Measurements from ENCODE around the gene HABP4. TPM values are rescaled to one million over a fixed set of nuclear protein-coding genes. Genes with fewer than 3 reads are reported as not detected.

The HABP4 gene
- total RNA-seq, 2 donors from 2014 or later = 50.0 to 74.2 TPM

GRCh38 chr9:96483733-96484390 lies 33.9 kb downstream of the HABP4 start:
- Histone ChIP-seq H3K4me1 (ENCODE audit: control insufficient read depth in 1 of 2, low read depth in 2 of 2) (peaks cover 43 to 69% of the 10 kb centered on the region in 2 donors), H3K27me3 (replicated peaks; ENCODE audit: insufficient read depth) (no peaks in the 10 kb centered on the region), H3K27ac (peak overlapping the region; percentile 85 to 94), H3K9me3 (no peaks in the 10 kb centered on the region), H3K4me3 (peak overlapping the region; percentile 13), H3K36me3 (peaks cover 17% of the 10 kb centered on the region)
- TF ChIP-seq CTCF (IDR thresholded peaks at IDR 0.05) = no peak
- ATAC-seq (ENCODE audit: insufficient number of reproducible peaks, low FRiP score, low read depth) (no peak), DNase-seq (ENCODE audit: low spot score) (no peak)

- Histone ChIP-seq H3K27me3 (replicated peaks; ENCODE audit: insufficient read depth) (no peaks in the 10 kb centered on the region), H3K4me1 (ENCODE audit: control insufficient read depth in 1 of 2, low read depth in 2 of 2) (peaks cover 43 to 69% of the 10 kb centered on the region in 2 donors), H3K36me3 (peaks cover 24% of the 10 kb centered on the region), H3K27ac (peak overlapping the region; percentile 85 to 94), H3K4me3 (no peak overlapping the region), H3K9me3 (no peaks in the 10 kb centered on the region)
- no peak for TF ChIP-seq CTCF (IDR thresholded peaks at IDR 0.05)
- ATAC-seq (ENCODE audit: insufficient number of reproducible peaks, low FRiP score, low read depth) (no peak), DNase-seq (ENCODE audit: low spot score) (no peak)
Measured at GRCh38 chr9:96484521-96484931, 34.6 kb downstream of the HABP4 start.

GRCh38 chr9:96485280-96485679 lies 35.3 kb downstream of the HABP4 start:
- Histone ChIP-seq H3K36me3 (peaks cover 31% of the 10 kb centered on the region), H3K9me3 (no peaks in the 10 kb centered on the region), H3K27ac (peak overlapping the region; percentile 85 to 94), H3K4me1 (ENCODE audit: control insufficient read depth in 1 of 2, low read depth in 2 of 2) (peaks cover 43 to 69% of the 10 kb centered on the region in 2 donors), H3K27me3 (replicated peaks; ENCODE audit: insufficient read depth) (no peaks in the 10 kb centered on the region), H3K4me3 (no peak overlapping the region)
- no peak for ATAC-seq (ENCODE audit: insufficient number of reproducible peaks, low FRiP score, low read depth)
- no peak for DNase-seq (ENCODE audit: low spot score)
- no peak for TF ChIP-seq CTCF (IDR thresholded peaks at IDR 0.05)

- ATAC-seq (ENCODE audit: insufficient number of reproducible peaks, low FRiP score, low read depth) (peak; percentile 81), DNase-seq (ENCODE audit: low spot score) (no peak)
- Histone ChIP-seq H3K27me3 (replicated peaks; ENCODE audit: insufficient read depth) (no peaks in the 10 kb centered on the region), H3K9me3 (no peaks in the 10 kb centered on the region), H3K4me3 (peak overlapping the region; percentile 39), H3K27ac (peak overlapping the region; percentile 85 to 94), H3K4me1 (ENCODE audit: control insufficient read depth in 1 of 2, low read depth in 2 of 2) (peaks cover 43 to 76% of the 10 kb centered on the region in 2 donors), H3K36me3 (peaks cover 37% of the 10 kb centered on the region)
- TF ChIP-seq CTCF (IDR thresholded peaks at IDR 0.05) = no peak
Measured at GRCh38 chr9:96486386-96487028, 36.5 kb downstream of the HABP4 start.

- H3K4me1 ChIP-seq (ENCODE audit: control insufficient read depth in 1 of 2, low read depth in 2 of 2) = peaks cover 43 to 80% of the 10 kb centered on the region in 2 donors
- peak overlapping the region; percentile 74 to 94 for H3K27ac ChIP-seq
- DNase-seq (ENCODE audit: low spot score) = no peak
Measured at GRCh38 chr9:96487029-96487396, 37.0 kb downstream of the HABP4 start.

More at GRCh38 chr9:96487029-96487396, 37.0 kb downstream of the HABP4 start:
- Histone ChIP-seq H3K36me3 (peaks cover 37% of the 10 kb centered on the region), H3K27me3 (replicated peaks; ENCODE audit: insufficient read depth) (no peaks in the 10 kb centered on the region), H3K9me3 (no peaks in the 10 kb centered on the region), H3K4me3 (peak overlapping the region; percentile 39)
- no peak for ATAC-seq (ENCODE audit: insufficient number of reproducible peaks, low FRiP score, low read depth)
- no peak for TF ChIP-seq CTCF (IDR thresholded peaks at IDR 0.05)

All from thoracic aorta (tissue), 2 donors.